H1 (cell line): ENCODE measurements around the gene BTN2A1. TPM values are rescaled to one million over a fixed set of nuclear protein-coding genes. Genes with fewer than 3 reads are reported as not detected.

Source experiments
- CHD2 ChIP-seq: IDR thresholded peaks from 2 replicates; pipeline ENCODE4 v1.6.1; 2012; ENCODE audit warnings: low read length, improper control_type of control experiment
- EP300 ChIP-seq, 2 experiments: IDR thresholded peaks; 1 replicate in 1 of 2; 2 replicates in 1 of 2; pipeline ENCODE4 v1.6.1; 2011 to 2012; ENCODE audit warnings: low read depth in 2 of 2, low read length in 2 of 2, mild to moderate bottlenecking in 2 of 2, borderline replicate concordance in 1 of 2, inconsistent platforms in 1 of 2, moderate library complexity in 1 of 2
- FOSL1 ChIP-seq: IDR thresholded peaks from 2 replicates; pipeline ENCODE4 v1.6.1; 2011; ENCODE audit warnings: mild to moderate bottlenecking, low read depth, low read length, moderate library complexity; ENCODE audit not compliant: insufficient read depth
- JUN ChIP-seq: IDR thresholded peaks from 2 replicates; pipeline ENCODE4 v1.6.1; 2011; ENCODE audit warnings: low read depth, mild to moderate bottlenecking, improper control_type of control experiment, low read length
- ZNF274 ChIP-seq: IDR thresholded peaks from 2 replicates; pipeline ENCODE4 v1.7.0; 2012; ENCODE audit warnings: low read length, borderline replicate concordance; ENCODE audit errors: extremely low read depth
- polyA plus RNA-seq, 7 experiments: library from polyadenylated mRNA; depleted of rRNA in 3 of 7; stranded (reverse) in 5 of 7; unstranded in 2 of 7; fragments of >200 nt in 5 of 7; fragments of 200-250 nt in 2 of 7; gene quantifications; 1 replicate in 5 of 7; 2 replicates in 1 of 7; 4 replicates in 1 of 7; pipeline versions ENCODE4 v1.2.1 to v1.2.3, GENCODE V29; 2011 to 2013; ENCODE audit warnings: missing spikeins in 2 of 7, mixed read lengths in 2 of 7
- total RNA-seq: library from RNA; stranded (reverse); fragmentation: NEBNext Ultra II Directional; extraction: Animal tissue kit (Norgen Biotek cat#: 25700); gene quantifications from 2 replicates; pipeline ENCODE4 v1.2.1, GENCODE V29; 2021

BTN2A1 gene
- total and polyA plus RNA-seq, 2 of the 8 experiments (the other 6 are each of a cell fraction or from before 2014, with no cell fraction given) = 8.7 to 11.0 TPM

DNA sequence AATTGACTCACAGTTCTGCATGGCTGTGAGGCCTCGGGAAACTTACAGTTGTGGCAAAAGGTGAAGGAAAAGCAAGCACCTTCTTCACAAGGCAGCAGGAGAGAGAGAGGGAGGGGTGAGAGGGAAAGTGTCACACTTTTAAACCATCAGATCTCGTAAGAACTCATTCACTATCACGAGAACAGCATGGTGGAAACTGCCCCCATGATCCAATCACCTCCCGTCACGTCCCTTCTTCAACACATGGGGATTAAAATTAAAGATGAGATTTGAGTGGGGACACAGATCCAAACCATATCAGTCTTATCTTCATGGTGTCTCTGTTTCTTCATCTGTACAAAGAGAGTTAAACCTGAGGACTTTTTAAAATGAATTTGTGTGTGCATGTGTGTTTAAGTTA lies 28.6 kb downstream of the BTN2A1 start (continued):
- TF ChIP-seq FOSL1 (no peak), ZNF274 (no peak), CHD2 (no peak), EP300 (IDR thresholded peaks at IDR 0.05; ENCODE audit: borderline replicate concordance in 1 of 2, low read depth in 2 of 2, low read length in 2 of 2) (no peak), JUN (no peak)
